DMS53 treated with DMSO at 0.1 percent for 48 hours (cell line): ENCODE measurements around the gene SYT15B.
"Not testable (repeated sequence)": the region's sequence is repeated elsewhere in the genome, so short reads cannot be mapped to it uniquely, and the experiment has no call there.

ENCODE experiments used
- DNase-seq: peaks from one replicate; lab custom pipeline; 2025; ENCODE audit not compliant: unreplicated experiment; lab: John Stamatoyannopoulos, UW

SYT15B gene

DNA sequence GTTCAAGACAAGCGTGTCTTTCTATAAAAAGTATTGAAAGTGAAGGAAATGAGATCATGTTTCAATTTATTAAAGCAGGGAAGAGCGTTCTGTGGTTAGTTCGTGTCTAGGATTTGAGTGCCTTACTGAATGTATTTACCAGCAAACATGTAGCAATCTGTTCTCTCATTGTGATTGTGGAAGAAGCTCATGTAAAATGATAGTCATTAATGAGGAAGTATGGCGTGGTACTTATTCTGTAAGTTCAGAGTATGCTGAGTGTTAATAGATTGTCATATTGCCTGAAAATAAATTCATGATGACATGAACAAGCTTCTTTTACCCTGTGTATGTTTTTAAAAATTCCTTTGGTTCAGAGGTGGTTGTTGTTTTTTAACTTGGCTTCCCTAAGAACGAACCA, 32.5 kb downstream of the SYT15B start:
- DNase-seq: not testable (repeated sequence)

DNA sequence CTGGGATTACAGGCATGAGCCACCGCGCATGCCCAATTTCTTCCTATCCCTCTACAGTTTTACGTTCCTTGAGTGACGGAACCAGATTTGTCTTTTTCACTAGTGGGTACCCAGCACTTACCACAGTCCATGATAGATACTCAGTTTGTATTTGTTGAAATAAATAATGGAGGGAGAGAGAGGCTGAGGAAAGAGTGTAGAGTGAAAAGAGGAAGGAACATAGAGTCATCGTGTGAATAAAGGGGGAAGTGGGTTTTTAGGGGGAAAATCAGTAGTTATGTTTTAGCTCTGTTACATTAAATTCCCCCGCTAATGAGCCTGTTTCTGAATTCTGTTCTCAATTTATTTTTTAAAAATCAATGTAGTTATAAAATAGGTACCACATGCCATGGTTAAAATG, 37.7 kb downstream of the SYT15B start:
- not testable (repeated sequence) for DNase-seq

DNA sequence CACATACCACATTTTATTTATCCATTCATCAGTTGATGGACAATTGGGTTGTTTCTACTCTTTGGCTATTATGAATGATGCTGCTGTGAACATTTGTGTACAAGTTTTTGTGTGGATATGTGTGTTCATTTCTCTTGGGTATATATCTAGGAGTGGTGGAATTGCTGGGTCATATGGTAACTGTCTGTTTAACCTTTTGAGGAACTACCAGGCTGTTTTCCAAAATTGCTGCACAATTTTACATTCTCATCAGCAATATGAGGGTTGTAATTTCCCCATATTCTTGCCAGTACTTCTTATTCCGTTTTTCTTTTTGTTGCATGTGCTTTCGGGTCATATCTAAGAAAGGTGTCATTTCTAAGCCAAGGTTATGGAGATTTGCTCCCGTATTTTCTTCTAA, 38.3 kb downstream of the SYT15B start:
- DNase-seq: not testable (repeated sequence)

DNA sequence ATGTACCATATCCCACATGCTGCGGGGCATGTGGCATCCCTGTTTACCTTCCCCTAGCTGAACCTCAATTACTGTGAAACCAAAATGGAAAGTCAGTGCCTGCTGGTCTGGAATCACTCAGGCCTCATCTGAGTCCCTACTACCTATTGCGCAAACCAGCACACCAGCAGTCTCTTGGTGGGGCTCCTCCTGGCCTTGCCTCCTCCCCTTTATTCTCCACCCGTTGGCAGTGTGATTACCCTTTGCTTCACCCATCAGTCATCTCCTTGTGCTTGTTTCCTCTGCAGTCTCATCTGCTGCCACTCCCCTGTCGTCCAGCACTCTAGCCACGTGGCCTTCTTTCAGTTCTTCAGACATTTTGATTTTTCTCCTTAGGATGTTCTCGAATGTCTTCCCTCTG, 39.3 kb downstream of the SYT15B start:
- DNase-seq: not testable (repeated sequence)

DNA sequence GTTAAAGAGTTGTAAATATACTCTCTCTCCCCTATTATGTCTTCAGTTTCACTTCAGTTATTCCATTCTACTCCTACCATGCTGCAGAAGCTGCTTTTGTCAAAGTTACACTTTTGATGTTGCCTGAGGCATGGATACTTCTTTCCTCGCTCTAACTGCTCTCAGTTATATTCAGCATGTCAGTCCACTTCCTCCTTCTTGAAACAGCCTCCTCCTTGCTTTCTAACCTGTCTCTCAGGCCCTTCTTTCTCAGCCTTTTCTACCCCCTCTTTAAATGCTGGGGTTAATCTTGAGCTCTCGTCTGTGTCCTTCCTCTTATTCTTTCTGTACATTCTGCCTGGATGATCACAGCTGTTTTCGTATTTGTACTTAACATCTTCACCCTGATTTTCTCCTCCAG, 40.0 kb downstream of the SYT15B start:
- DNase-seq: not testable (repeated sequence)

DNA sequence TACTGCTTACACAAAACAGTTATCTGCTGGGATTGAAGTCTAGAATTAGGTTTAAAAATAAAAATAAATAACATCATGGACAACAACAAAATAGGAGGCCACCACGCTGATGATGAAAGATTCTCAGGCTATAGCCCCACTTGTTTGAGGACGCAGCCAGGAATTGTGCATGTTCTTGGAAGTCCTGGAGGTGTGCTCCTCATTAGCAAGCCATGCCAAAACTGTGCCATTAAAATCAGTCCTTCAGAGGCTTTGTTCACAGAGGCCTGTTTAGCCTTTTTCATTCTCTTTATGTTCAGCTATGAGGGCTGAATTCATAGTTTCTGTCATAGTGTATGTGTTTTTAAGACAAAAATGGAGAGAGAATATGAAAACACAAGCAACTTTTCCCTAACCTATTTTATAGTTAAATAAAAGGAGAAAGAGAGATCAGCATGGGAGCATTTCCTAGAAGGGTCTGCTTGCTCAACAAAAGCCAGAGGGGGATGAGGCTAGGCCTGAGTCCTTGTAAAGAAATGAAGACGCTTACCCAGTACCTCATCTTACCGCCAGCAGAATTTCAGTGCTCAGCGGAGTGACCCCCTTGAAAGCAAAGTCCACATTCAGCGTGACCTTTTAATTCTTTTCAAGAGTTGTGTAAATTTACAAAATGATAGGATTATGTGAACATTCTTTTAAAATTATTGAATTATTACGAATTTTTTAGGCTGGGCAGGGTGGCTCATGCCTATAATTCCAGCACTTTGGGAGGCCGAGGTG, 46.2 kb downstream of the SYT15B start:
- not testable (repeated sequence) for DNase-seq
